Liver (tissue), 9 donors: ENCODE results near the gene YPEL4. TPM values are rescaled to one million over a fixed set of nuclear protein-coding genes. Genes with fewer than 3 reads are reported as not detected.

Experiments used
- DNase-seq: peaks from one replicate; pipeline ENCODE4 v3.0.0-alpha.2; 2017; ENCODE audit warnings: low spot score
- H3K27ac ChIP-seq, 2 donors: one replicate each; pipeline ENCODE4 v1.7.0; 2013; ENCODE audit warnings: inconsistent platforms in 2 of 2, low read length in 2 of 2, control low read depth in 1 of 2, low read depth in 1 of 2, mild to moderate bottlenecking in 1 of 2
- H3K27me3 ChIP-seq, 4 donors: one replicate each; pipeline versions ENCODE4 v1.6.1 to v1.7.0; 2013; ENCODE audit warnings: low read length in 3 of 4, inconsistent platforms in 1 of 4, mild to moderate bottlenecking in 1 of 4, moderate library complexity in 1 of 4; ENCODE audit not compliant: control insufficient read depth in 4 of 4, insufficient read depth in 4 of 4
- H3K36me3 ChIP-seq, 4 donors: one replicate each; pipeline versions ENCODE4 v1.6.1 to v1.7.0; 2013; ENCODE audit warnings: low read length in 3 of 4, mild to moderate bottlenecking in 3 of 4, low read depth in 1 of 4, moderate library complexity in 1 of 4; ENCODE audit not compliant: control insufficient read depth in 4 of 4, insufficient read depth in 3 of 4
- H3K4me1 ChIP-seq, 4 donors: one replicate each; pipeline versions ENCODE4 v1.6.1 to v1.7.0; 2013; ENCODE audit warnings: low read length in 3 of 4, mild to moderate bottlenecking in 3 of 4, moderate library complexity in 1 of 4; ENCODE audit not compliant: control insufficient read depth in 4 of 4, insufficient read depth in 4 of 4
- H3K4me3 ChIP-seq, 3 donors: one replicate each; pipeline versions ENCODE4 v1.6.1 to v1.7.0; 2013; ENCODE audit warnings: low read length in 3 of 3, control low read depth in 1 of 3, low read depth in 1 of 3, mild to moderate bottlenecking in 1 of 3
- H3K9ac ChIP-seq, 2 donors: one replicate each; pipeline ENCODE4 v1.7.0; 2013; ENCODE audit warnings: low read length in 2 of 2, mild to moderate bottlenecking in 2 of 2, moderate library complexity in 2 of 2, control low read depth in 1 of 2, low read depth in 1 of 2
- H3K9me3 ChIP-seq, 4 donors: one replicate each; pipeline versions ENCODE4 v1.6.1 to v1.7.0; 2013; ENCODE audit warnings: low read length in 3 of 4; ENCODE audit not compliant: control insufficient read depth in 4 of 4
- ATF3 ChIP-seq: IDR thresholded peaks from 2 replicates; pipeline ENCODE4 v1.6.1; 2016; ENCODE audit warnings: antibody characterized with exemption
- EGR1 ChIP-seq, 2 donors: IDR thresholded peaks; 2 replicates each; pipeline ENCODE4 v1.6.1; 2016 to 2018; ENCODE audit warnings: antibody characterized with exemption in 2 of 2, low read depth in 2 of 2
- FOXA1 ChIP-seq: IDR thresholded peaks from 2 replicates; pipeline ENCODE4 v1.6.1; 2016; ENCODE audit warnings: antibody characterized with exemption
- GABPA ChIP-seq, 2 donors: IDR thresholded peaks in 1 of 2; conservative IDR thresholded peaks in 1 of 2; 2 replicates each; pipeline ENCODE4 v1.6.1; 2016; ENCODE audit warnings: antibody characterized with exemption in 2 of 2, mild to moderate bottlenecking in 1 of 2, moderate library complexity in 1 of 2
- RAD21 ChIP-seq, 2 donors: IDR thresholded peaks; 2 replicates each; pipeline ENCODE4 v1.6.1; 2016; ENCODE audit warnings: antibody characterized with exemption in 2 of 2, mild to moderate bottlenecking in 2 of 2
- SP1 ChIP-seq: IDR thresholded peaks from 2 replicates; pipeline ENCODE4 v1.6.1; 2018; ENCODE audit warnings: antibody characterized with exemption, mild to moderate bottlenecking
- ZBTB33 ChIP-seq: IDR thresholded peaks from 2 replicates; pipeline ENCODE4 v1.6.1; 2016; ENCODE audit warnings: antibody characterized with exemption
- WGBS: extraction: QIAGEN DNeasy Blood & Tissue Kit; methylation state at CpG from one replicate; pipeline ENCODE4 v1.1.7; 2013; 5-methylcytosine and 5-hydroxymethylcytosine counted together
- polyA plus RNA-seq, 2 donors: library from polyadenylated mRNA; stranded (reverse) in 1 of 2; unstranded in 1 of 2; fragments of 200-250 nt in 1 of 2; fragments of >200 nt in 1 of 2; fragmentation: Nextera tagmentation in 1 of 2; extraction: Ambion mirVana in 1 of 2; gene quantifications; one replicate each; pipeline versions ENCODE4 v1.2.1 to v1.2.3, GENCODE V29; 2013 to 2015
- total RNA-seq, 2 donors: library from RNA; depleted of rRNA; stranded (reverse); fragments of >200 nt; gene quantifications; one replicate each; pipeline ENCODE4 v1.2.3, GENCODE V29; 2014
- donor health status: healthy.
- donor health status: healthy.
- donor health status: healthy.
- donor health status: healthy.
- donor health status: healthy.

The YPEL4 gene
- total and polyA plus RNA-seq, 4 donors, result 0.08 to 19.9 (median 0.22) TPM

GRCh38 chr11:57610170-57610569 lies 39.5 kb downstream of the YPEL4 start:
- no peak overlapping the region for H3K4me3 ChIP-seq
- H3K27ac ChIP-seq, result no peak overlapping the region
- H3K36me3 ChIP-seq, result peaks cover 27 to 75% (median 59%) of the 10 kb centered on the region in 4 donors

GRCh38 chr11:57605028-57605420 lies 44.7 kb downstream of the YPEL4 start:
- WGBS, result 95% methylated on average over 5 of the region's 5 CpGs
- DNase-seq, result no peak
- Histone ChIP-seq H3K27me3 (no peaks in the 10 kb centered on the region), H3K27ac (no peak overlapping the region), H3K4me1 (peaks cover 4 to 23% (median 11%) of the 10 kb centered on the region in 4 donors), H3K9ac (no peak overlapping the region), H3K4me3 (no peak overlapping the region), H3K9me3 (no peaks in the 10 kb centered on the region), H3K36me3 (peaks cover 16 to 46% (median 39%) of the 10 kb centered on the region in 4 donors)
- no peak for TF ChIP-seq FOXA1

More at GRCh38 chr11:57610170-57610569, 39.5 kb downstream of the YPEL4 start:
- Histone ChIP-seq H3K9me3 (no peaks in the 10 kb centered on the region), H3K9ac (no peak overlapping the region), H3K4me1 (peaks cover 6 to 53% (median 43%) of the 10 kb centered on the region in 4 donors), H3K27me3 (no peaks in the 10 kb centered on the region)
- 95% methylated on average over 4 of the region's 4 CpGs for WGBS
- DNase-seq, result no peak
- TF ChIP-seq RAD21 (IDR thresholded peaks at IDR 0.05), result no peak
- TF ChIP-seq ZBTB33, result no peak
- TF ChIP-seq EGR1 (IDR thresholded peaks at IDR 0.05; ENCODE audit: low read depth in 2 of 2), result no peak

GRCh38 chr11:57604296-57605027 lies 45.2 kb downstream of the YPEL4 start:
- no peaks in the 10 kb centered on the region for H3K9me3 ChIP-seq
- peaks cover 8 to 29% (median 14%) of the 10 kb centered on the region in 4 donors for H3K4me1 ChIP-seq
- TF ChIP-seq FOXA1 (no peak), SP1 (no peak), GABPA (IDR thresholded peaks at IDR 0.05 in 1 of 2, conservative IDR thresholded peaks at IDR 0.05 in 1 of 2) (no peak), ZBTB33 (no peak), RAD21 (IDR thresholded peaks at IDR 0.05) (no peak), ATF3 (no peak)
- no peak overlapping the region for H3K9ac ChIP-seq
- WGBS, result 77% methylated on average over 8 of the region's 8 CpGs
- DNase-seq, result no peak
- H3K36me3 ChIP-seq, result peaks cover 16 to 47% (median 42%) of the 10 kb centered on the region in 4 donors
- no peak overlapping the region for H3K4me3 ChIP-seq
- no peaks in the 10 kb centered on the region for H3K27me3 ChIP-seq
- no peak overlapping the region for H3K27ac ChIP-seq
